SK-N-MC (cell line): Measurements from ENCODE around the gene FOSL2.

Experiments
- DNase-seq: peaks from one replicate; pipeline ENCODE4 v3.0.0-alpha.2; 2011; ENCODE audit warnings: low read depth, low spot score
- H3K27ac ChIP-seq: fragments of 200-600 bp; sonication (generic); 2 replicates; pipeline ENCODE4 v1.5.1; 2016; ENCODE audit warnings: mixed run types
- H3K36me3 ChIP-seq: fragments of 200-600 bp; sonication (generic); 2 replicates; pipeline ENCODE4 v1.6.1; 2017; ENCODE audit warnings: antibody characterized with exemption, low read length, mixed read lengths; ENCODE audit not compliant: insufficient read depth
- H3K4me3 ChIP-seq: fragments of 200-600 bp; sonication (generic); 2 replicates; pipeline ENCODE4 v1.5.1; 2016
- H3K9ac ChIP-seq: fragments of 200-600 bp; sonication (generic); 2 replicates; pipeline ENCODE4 v1.8.0; 2017; ENCODE audit warnings: mixed run types, mixed read lengths; ENCODE audit not compliant: insufficient read length
- H3K9me3 ChIP-seq: fragments of 200-600 bp; sonication (generic); 2 replicates; pipeline ENCODE4 v1.6.1; 2017; ENCODE audit warnings: low read depth, mild to moderate bottlenecking, antibody characterized with exemption, low read length, moderate library complexity, mixed read lengths
- EZH2 ChIP-seq: fragments of 200-600 bp; sonication (generic); IDR thresholded peaks from one replicate; pipeline ENCODE4 v1.6.1; 2017; ENCODE audit warnings: antibody characterized with exemption
- FOXP2 ChIP-seq: optimal IDR thresholded peaks from 2 replicates; pipeline ENCODE3; 2011; ENCODE audit warnings: mild to moderate bottlenecking, moderate library complexity; ENCODE audit not compliant: insufficient read depth; ENCODE audit errors: extremely low read length, control extremely low read depth
- POLR2AphosphoS5 ChIP-seq: IDR thresholded peaks from 2 replicates; pipeline ENCODE4 v1.6.1; 2012; ENCODE audit warnings: mild to moderate bottlenecking, low read depth, low read length, borderline replicate concordance

The FOSL2 gene

GRCh38 chr2:28401948-28402550 is 9.4 kb downstream of the FOSL2 start:
- H3K9ac ChIP-seq = no peak overlapping the region
- no peaks in the 10 kb centered on the region; the same call in 1 of the 2 replicates for H3K36me3 ChIP-seq
- H3K4me3 ChIP-seq = no peak overlapping the region
- no peak for TF ChIP-seq EZH2
- no peak for TF ChIP-seq POLR2AphosphoS5
- TF ChIP-seq FOXP2 = no peak
- H3K27ac ChIP-seq = no peak overlapping the region
- no peaks in the 10 kb centered on the region for H3K9me3 ChIP-seq
- no peak for DNase-seq

- Histone ChIP-seq H3K27ac (no peak overlapping the region), H3K9me3 (no peaks in the 10 kb centered on the region), H3K36me3 (no peaks in the 10 kb centered on the region; the same call in 1 of the 2 replicates), H3K4me3 (no peak overlapping the region), H3K9ac (no peak overlapping the region)
- no peak for DNase-seq
- TF ChIP-seq FOXP2 (no peak), EZH2 (no peak), POLR2AphosphoS5 (no peak)
Observed at GRCh38 chr2:28403370-28403956, 10.8 kb downstream of the FOSL2 start.

- no peak overlapping the region for H3K27ac ChIP-seq
- no peak overlapping the region for H3K4me3 ChIP-seq
- DNase-seq = no peak
- H3K9me3 ChIP-seq = no peaks in the 10 kb centered on the region
- no peak overlapping the region for H3K9ac ChIP-seq
- TF ChIP-seq EZH2 (no peak), FOXP2 (no peak), POLR2AphosphoS5 (no peak)
- H3K36me3 ChIP-seq = no peaks in the 10 kb centered on the region; the same call in 1 of the 2 replicates
Observed at GRCh38 chr2:28404086-28404485, 11.4 kb downstream of the FOSL2 start.

DNA sequence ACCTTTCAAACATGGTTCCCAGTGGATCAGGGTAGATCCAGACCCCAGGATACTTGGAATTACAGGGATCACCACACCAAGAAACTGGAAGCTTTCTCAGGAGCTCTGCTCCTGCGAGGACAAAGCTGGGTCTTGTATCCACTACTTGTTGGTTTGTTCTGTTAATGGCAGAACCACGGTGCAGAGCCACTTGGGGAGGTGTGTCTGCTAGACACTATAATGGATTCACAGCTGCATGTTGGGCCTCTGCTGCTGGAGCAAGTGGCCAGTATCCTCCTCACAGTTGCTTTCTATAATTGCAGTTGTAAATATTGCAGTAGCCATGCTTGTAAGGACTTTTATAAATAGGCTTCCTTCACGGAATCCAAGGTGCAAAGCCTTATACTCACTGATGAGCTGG is 12.9 kb downstream of the FOSL2 start:
- Histone ChIP-seq H3K9ac (no peak overlapping the region), H3K4me3 (no peak overlapping the region), H3K36me3 (no peaks in the 10 kb centered on the region; the same call in 1 of the 2 replicates), H3K9me3 (no peaks in the 10 kb centered on the region), H3K27ac (no peak overlapping the region)
- no peak for DNase-seq
- TF ChIP-seq EZH2 = no peak
- TF ChIP-seq POLR2AphosphoS5 = no peak
- TF ChIP-seq FOXP2 = no peak

- Histone ChIP-seq H3K27ac (no peak overlapping the region), H3K36me3 (no peaks in the 10 kb centered on the region; the same call in 1 of the 2 replicates)
Observed at GRCh38 chr2:28406276-28407096, 13.8 kb downstream of the FOSL2 start.

GRCh38 chr2:28407131-28407975 is 14.7 kb downstream of the FOSL2 start:
- no peaks in the 10 kb centered on the region; the same call in 1 of the 2 replicates for H3K36me3 ChIP-seq
- TF ChIP-seq POLR2AphosphoS5 = no peak
- no peak for TF ChIP-seq FOXP2
- TF ChIP-seq EZH2 = no peak
- DNase-seq = no peak
- H3K9ac ChIP-seq = no peak overlapping the region
- no peaks in the 10 kb centered on the region for H3K9me3 ChIP-seq
- no peak overlapping the region for H3K27ac ChIP-seq
- no peak overlapping the region for H3K4me3 ChIP-seq

More at GRCh38 chr2:28406276-28407096, 13.8 kb downstream of the FOSL2 start:
- Histone ChIP-seq H3K9ac (no peak overlapping the region), H3K4me3 (no peak overlapping the region), H3K9me3 (no peaks in the 10 kb centered on the region)
- TF ChIP-seq FOXP2 = no peak
- no peak for TF ChIP-seq EZH2
- TF ChIP-seq POLR2AphosphoS5 = no peak
- no peak for DNase-seq

DNA sequence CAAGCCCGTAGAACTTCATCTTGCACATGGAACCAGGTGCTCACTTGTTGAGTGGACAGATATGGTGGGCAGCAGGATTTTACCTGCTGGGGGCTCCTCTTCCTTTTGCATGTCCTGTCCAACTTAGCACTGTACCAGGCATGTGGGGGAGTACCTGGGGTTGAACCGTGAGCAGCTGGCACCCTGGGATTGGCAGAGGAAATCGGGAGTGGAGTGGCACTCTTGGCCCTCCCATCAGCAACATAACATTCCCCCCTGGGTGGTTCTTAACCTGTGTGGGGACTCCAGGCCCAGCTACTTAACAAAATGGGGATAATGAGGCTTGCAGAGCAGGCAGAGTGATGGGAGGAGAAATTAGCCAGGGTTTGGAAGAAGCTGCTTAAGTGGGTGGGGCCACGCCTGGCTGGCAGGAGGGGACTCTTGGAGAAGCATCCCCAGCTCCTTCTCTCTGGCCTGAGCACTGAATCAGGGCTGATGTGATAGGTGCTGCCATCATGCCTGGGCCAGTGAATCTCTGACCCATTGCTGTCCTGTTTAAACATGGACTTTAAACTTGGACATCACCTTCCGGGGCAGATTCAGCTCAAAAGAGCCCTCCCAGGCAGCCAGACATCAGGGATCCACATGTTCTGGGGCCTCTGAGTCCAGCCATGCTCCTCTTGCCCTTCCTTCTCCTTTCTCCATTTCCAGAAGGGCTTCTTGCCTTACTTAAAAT is 15.5 kb downstream of the FOSL2 start:
- DNase-seq = no peak
- TF ChIP-seq FOXP2 = no peak
- TF ChIP-seq EZH2 = no peak
- no peak for TF ChIP-seq POLR2AphosphoS5
- Histone ChIP-seq H3K27ac (no peak overlapping the region), H3K9ac (no peak overlapping the region), H3K36me3 (no peaks in the 10 kb centered on the region; the same call in 1 of the 2 replicates), H3K4me3 (no peak overlapping the region), H3K9me3 (no peaks in the 10 kb centered on the region)
